Neural cell (in vitro differentiated cells): ENCODE results near the gene SUMF1. TPM values are rescaled to one million over a fixed set of nuclear protein-coding genes. Genes with fewer than 3 reads are reported as not detected.

Experiments
- H2AFZ ChIP-seq: fragments of 200-600, 300-800 bp; sonication (generic), shearing (Covaris generic); 2 replicates; pipeline ENCODE4 v1.6.0; 2014; ENCODE audit warnings: low read depth, mild to moderate bottlenecking, antibody characterized with exemption, low read length, moderate library complexity
- H3F3A ChIP-seq: fragments of 200-600 bp; shearing (Covaris generic); 2 replicates; pipeline ENCODE4 v1.6.1; 2016; ENCODE audit warnings: mild to moderate bottlenecking, moderate library complexity, mixed read lengths, antibody characterized with exemption, low read length; ENCODE audit not compliant: insufficient read depth, poor library complexity, severe bottlenecking
- H3K27ac ChIP-seq: fragments of 200-600, 300-800 bp; sonication (generic), shearing (Covaris generic); 2 replicates; pipeline ENCODE4 v1.5.1; 2014; ENCODE audit warnings: mild to moderate bottlenecking, low read length, moderate library complexity
- H3K27me3 ChIP-seq: fragments of 300-800, 200-600 bp; sonication (generic), shearing (Covaris generic); 2 replicates; pipeline ENCODE4 v1.6.0; 2014; ENCODE audit warnings: mild to moderate bottlenecking, low read depth, low read length, moderate library complexity; ENCODE audit not compliant: insufficient read depth
- H3K36me3 ChIP-seq: fragments of 300-800, 200-600 bp; sonication (generic), shearing (Covaris generic); 2 replicates; pipeline ENCODE4 v1.5.1; 2014; ENCODE audit warnings: mild to moderate bottlenecking, antibody characterized with exemption, low read length, moderate library complexity; ENCODE audit not compliant: insufficient read depth
- H3K4me2 ChIP-seq: fragments of 300-800, 200-600 bp; sonication (generic), shearing (Covaris generic); 2 replicates; pipeline ENCODE4 v1.6.0; 2014; ENCODE audit warnings: mild to moderate bottlenecking, low read length
- H3K4me3 ChIP-seq: fragments of 300-800, 200-600 bp; sonication (generic), shearing (Covaris generic); 2 replicates; pipeline ENCODE4 v1.5.1; 2014; ENCODE audit warnings: mild to moderate bottlenecking, low read length, moderate library complexity
- H3K79me2 ChIP-seq: fragments of 200-600 bp; shearing (Covaris generic); replicated peaks from 2 replicates; pipeline ENCODE4 v1.6.0; 2014; ENCODE audit warnings: mild to moderate bottlenecking, low read length, moderate library complexity; ENCODE audit not compliant: insufficient read depth
- H3K9ac ChIP-seq: fragments of 300-800, 200-600 bp; sonication (generic), shearing (Covaris generic); 2 replicates; pipeline ENCODE4 v1.6.1; 2016; ENCODE audit warnings: mild to moderate bottlenecking, low read length, mixed read lengths
- H3K9me2 ChIP-seq: fragments of 200-600 bp; shearing (Covaris generic); 2 replicates; pipeline ENCODE4 v1.6.1; 2016; ENCODE audit warnings: mild to moderate bottlenecking, low read length, mixed read lengths; ENCODE audit not compliant: insufficient read depth
- H3K9me3 ChIP-seq: fragments of 200-600, 300-800 bp; sonication (generic), shearing (Covaris generic); 2 replicates; pipeline ENCODE4 v1.6.1; 2016; ENCODE audit warnings: mild to moderate bottlenecking, mixed run types, low read length, moderate library complexity, mixed read lengths
- H4K20me1 ChIP-seq: fragments of 200-600 bp; shearing (Covaris generic); 2 replicates; pipeline ENCODE4 v1.6.1; 2016; ENCODE audit warnings: mild to moderate bottlenecking, mixed run types; ENCODE audit not compliant: insufficient read depth
- EP300 ChIP-seq: fragments of 450-650 bp; conservative IDR thresholded peaks from 2 replicates; pipeline ENCODE4 v1.6.1; 2014; ENCODE audit warnings: antibody characterized with exemption, mild to moderate bottlenecking, moderate library complexity; ENCODE audit not compliant: poor library complexity, severe bottlenecking
- EZH2 ChIP-seq: fragments of 200-600, 300-800 bp; shearing (Covaris generic), sonication (generic); IDR thresholded peaks from 2 replicates; pipeline ENCODE4 v1.6.1; 2014; ENCODE audit warnings: antibody characterized with exemption, low read length, borderline replicate concordance, mild to moderate bottlenecking; ENCODE audit not compliant: insufficient read depth, poor library complexity, severe bottlenecking
- MXI1 ChIP-seq: fragments of 450-650 bp; conservative IDR thresholded peaks from 2 replicates; pipeline ENCODE4 v1.6.1; 2014; ENCODE audit warnings: antibody characterized with exemption, mild to moderate bottlenecking; ENCODE audit not compliant: poor library complexity, severe bottlenecking
- POLR2AphosphoS5 ChIP-seq: IDR thresholded peaks from 2 replicates; pipeline ENCODE4 v1.6.1; 2012
- RAD21 ChIP-seq: fragments of 450-650 bp; conservative IDR thresholded peaks from 2 replicates; pipeline ENCODE4 v1.6.1; 2014; ENCODE audit warnings: antibody characterized with exemption, mild to moderate bottlenecking, moderate library complexity
- SMC3 ChIP-seq: fragments of 450-650 bp; conservative IDR thresholded peaks from 2 replicates; pipeline ENCODE4 v1.6.1; 2014; ENCODE audit warnings: antibody characterized with exemption, mild to moderate bottlenecking, moderate library complexity; ENCODE audit not compliant: poor library complexity
- TAF1 ChIP-seq: IDR thresholded peaks from 2 replicates; pipeline ENCODE4 v1.6.1; 2012; ENCODE audit warnings: low read depth
- polyA plus RNA-seq: library from polyadenylated mRNA; depleted of rRNA; stranded (reverse); fragments of >200 nt; gene quantifications from 2 replicates; pipeline ENCODE4 v1.2.3, GENCODE V29; 2014
- TF ChIP-seq, protein P1 (sequence below): fragments of 450-650 bp; IDR thresholded peaks from 2 replicates; pipeline ENCODE4 v1.5.1; 2014; ENCODE audit warnings: antibody characterized with exemption, mild to moderate bottlenecking, moderate library complexity; ENCODE audit not compliant: poor library complexity, severe bottlenecking
- TF ChIP-seq, protein P2 (sequence below): IDR thresholded peaks from 2 replicates; pipeline ENCODE4 v1.6.1; 2012; ENCODE audit warnings: borderline replicate concordance

SUMF1 gene
- polyA plus RNA-seq, 1 donor from 2014 or later = 3.6 TPM

DNA sequence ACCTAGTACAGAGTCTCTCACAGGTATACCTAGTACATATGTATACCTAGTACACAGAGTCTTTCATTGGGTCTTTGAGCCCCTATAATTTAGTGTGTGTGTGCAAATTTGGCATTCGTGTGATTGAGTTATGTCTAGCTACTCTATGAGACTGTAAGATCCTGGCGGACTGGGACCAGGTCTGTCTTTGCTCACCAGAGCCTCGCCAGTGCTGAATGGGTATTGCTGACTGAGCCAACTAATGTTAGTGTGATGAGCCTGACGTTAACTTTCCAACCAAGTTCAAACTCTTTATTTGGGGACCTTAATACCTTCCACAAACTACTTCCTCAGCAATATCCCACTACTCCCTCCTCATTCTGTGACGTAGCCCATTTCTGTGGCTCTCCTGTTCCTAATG, 128.3 kb downstream of the SUMF1 start:
- no peaks in the 10 kb centered on the region for H3K36me3 ChIP-seq
- no peaks in the 10 kb centered on the region for H3F3A ChIP-seq
- H3K9ac ChIP-seq = no peak overlapping the region
- H4K20me1 ChIP-seq = no peaks in the 10 kb centered on the region
- H3K79me2 ChIP-seq = no peaks in the 10 kb centered on the region
- no peak overlapping the region for H3K4me3 ChIP-seq
- TF ChIP-seq MXI1 = no peak
- no peak for TF ChIP-seq RAD21
- TF ChIP-seq, protein P1, sequence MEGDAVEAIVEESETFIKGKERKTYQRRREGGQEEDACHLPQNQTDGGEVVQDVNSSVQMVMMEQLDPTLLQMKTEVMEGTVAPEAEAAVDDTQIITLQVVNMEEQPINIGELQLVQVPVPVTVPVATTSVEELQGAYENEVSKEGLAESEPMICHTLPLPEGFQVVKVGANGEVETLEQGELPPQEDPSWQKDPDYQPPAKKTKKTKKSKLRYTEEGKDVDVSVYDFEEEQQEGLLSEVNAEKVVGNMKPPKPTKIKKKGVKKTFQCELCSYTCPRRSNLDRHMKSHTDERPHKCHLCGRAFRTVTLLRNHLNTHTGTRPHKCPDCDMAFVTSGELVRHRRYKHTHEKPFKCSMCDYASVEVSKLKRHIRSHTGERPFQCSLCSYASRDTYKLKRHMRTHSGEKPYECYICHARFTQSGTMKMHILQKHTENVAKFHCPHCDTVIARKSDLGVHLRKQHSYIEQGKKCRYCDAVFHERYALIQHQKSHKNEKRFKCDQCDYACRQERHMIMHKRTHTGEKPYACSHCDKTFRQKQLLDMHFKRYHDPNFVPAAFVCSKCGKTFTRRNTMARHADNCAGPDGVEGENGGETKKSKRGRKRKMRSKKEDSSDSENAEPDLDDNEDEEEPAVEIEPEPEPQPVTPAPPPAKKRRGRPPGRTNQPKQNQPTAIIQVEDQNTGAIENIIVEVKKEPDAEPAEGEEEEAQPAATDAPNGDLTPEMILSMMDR = no peak
- TF ChIP-seq POLR2AphosphoS5 = no peak
- TF ChIP-seq, protein P2, sequence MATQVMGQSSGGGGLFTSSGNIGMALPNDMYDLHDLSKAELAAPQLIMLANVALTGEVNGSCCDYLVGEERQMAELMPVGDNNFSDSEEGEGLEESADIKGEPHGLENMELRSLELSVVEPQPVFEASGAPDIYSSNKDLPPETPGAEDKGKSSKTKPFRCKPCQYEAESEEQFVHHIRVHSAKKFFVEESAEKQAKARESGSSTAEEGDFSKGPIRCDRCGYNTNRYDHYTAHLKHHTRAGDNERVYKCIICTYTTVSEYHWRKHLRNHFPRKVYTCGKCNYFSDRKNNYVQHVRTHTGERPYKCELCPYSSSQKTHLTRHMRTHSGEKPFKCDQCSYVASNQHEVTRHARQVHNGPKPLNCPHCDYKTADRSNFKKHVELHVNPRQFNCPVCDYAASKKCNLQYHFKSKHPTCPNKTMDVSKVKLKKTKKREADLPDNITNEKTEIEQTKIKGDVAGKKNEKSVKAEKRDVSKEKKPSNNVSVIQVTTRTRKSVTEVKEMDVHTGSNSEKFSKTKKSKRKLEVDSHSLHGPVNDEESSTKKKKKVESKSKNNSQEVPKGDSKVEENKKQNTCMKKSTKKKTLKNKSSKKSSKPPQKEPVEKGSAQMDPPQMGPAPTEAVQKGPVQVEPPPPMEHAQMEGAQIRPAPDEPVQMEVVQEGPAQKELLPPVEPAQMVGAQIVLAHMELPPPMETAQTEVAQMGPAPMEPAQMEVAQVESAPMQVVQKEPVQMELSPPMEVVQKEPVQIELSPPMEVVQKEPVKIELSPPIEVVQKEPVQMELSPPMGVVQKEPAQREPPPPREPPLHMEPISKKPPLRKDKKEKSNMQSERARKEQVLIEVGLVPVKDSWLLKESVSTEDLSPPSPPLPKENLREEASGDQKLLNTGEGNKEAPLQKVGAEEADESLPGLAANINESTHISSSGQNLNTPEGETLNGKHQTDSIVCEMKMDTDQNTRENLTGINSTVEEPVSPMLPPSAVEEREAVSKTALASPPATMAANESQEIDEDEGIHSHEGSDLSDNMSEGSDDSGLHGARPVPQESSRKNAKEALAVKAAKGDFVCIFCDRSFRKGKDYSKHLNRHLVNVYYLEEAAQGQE = no peak
- H3K9me3 ChIP-seq = no peaks in the 10 kb centered on the region
- H3K27ac ChIP-seq = no peak overlapping the region
- no peaks in the 10 kb centered on the region for H3K27me3 ChIP-seq
- H3K4me2 ChIP-seq = no peak overlapping the region
- H3K9me2 ChIP-seq = no peaks in the 10 kb centered on the region
- H2AFZ ChIP-seq = no peak overlapping the region

DNA sequence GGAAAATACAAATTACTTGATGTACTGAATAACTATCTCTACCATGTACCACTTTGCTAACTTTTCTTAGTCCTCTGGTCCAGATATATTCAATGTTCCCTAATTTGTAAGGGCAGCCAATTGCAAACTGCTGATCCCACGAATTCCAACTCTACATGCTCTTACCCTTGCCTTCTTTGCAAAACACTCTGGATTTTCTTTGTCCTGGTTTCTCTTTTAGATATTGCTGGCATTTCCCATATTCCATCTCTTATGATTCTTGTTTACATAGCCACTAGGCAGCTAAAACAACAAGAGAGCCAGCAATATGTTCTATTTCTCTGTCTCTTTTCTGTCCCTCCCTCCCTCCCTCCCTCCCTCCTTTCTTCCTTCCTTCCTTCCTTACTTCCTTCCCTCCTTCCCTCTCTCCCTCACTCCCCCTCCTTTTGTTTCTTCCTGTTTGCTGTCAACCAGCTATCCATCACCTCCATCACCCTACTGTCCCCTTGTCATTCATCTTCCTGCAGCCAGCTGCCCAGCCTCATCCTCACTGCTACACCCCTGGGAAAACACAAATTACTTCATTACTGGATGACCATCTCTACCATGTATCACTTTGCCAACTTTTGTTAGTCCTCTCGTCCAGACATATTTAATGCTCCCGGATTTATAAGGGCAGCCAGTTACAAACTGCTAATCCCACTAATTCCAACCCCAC, 130.1 kb downstream of the SUMF1 start:
- Histone ChIP-seq H3K9me2 (no peaks in the 10 kb centered on the region), H4K20me1 (no peaks in the 10 kb centered on the region), H3K79me2 (no peaks in the 10 kb centered on the region), H3K27me3 (no peaks in the 10 kb centered on the region), H3K27ac (no peak overlapping the region), H3K4me3 (no peak overlapping the region), H3K36me3 (no peaks in the 10 kb centered on the region), H3K4me2 (no peak overlapping the region), H3K9ac (no peak overlapping the region), H2AFZ (no peak overlapping the region), H3F3A (no peaks in the 10 kb centered on the region), H3K9me3 (no peaks in the 10 kb centered on the region)
- TF ChIP-seq, protein P1 = no peak
- TF ChIP-seq, protein P2 = no peak
- TF ChIP-seq MXI1 (no peak), EZH2 (no peak), TAF1 (no peak), EP300 (no peak), POLR2AphosphoS5 (no peak), SMC3 (no peak), RAD21 (no peak)
